Vagina (tissue), 2 donors: ENCODE measurements around the gene SMARCA2.

ENCODE experiments used
- POLR2A ChIP-seq, 2 donors: fragments of 450-650 bp; IDR thresholded peaks; one replicate each; pipeline ENCODE4 v1.6.1; 2017; ENCODE audit warnings: antibody characterized with exemption in 2 of 2, mild to moderate bottlenecking in 2 of 2, moderate library complexity in 2 of 2
- POLR2AphosphoS5 ChIP-seq, 2 donors: sonication (generic); formaldehyde crosslinking; IDR thresholded peaks; one replicate each; pipeline ENCODE4 v1.9.0; 2017; ENCODE audit warnings: antibody characterized with exemption in 2 of 2, mild to moderate bottlenecking in 2 of 2, low read depth in 1 of 2; ENCODE audit not compliant: insufficient read depth in 1 of 2
- TF ChIP-seq, protein P1 (sequence below), 3 experiments: fragments of 450-650 bp in 2 of 3; fragments of 200-600 bp in 1 of 3; sonication (generic) in 1 of 3; IDR thresholded peaks; one replicate each; pipeline ENCODE4 v1.5.1; 2017 to 2019; ENCODE audit warnings: antibody characterized with exemption in 3 of 3, mild to moderate bottlenecking in 2 of 3, moderate library complexity in 2 of 3

DNA sequence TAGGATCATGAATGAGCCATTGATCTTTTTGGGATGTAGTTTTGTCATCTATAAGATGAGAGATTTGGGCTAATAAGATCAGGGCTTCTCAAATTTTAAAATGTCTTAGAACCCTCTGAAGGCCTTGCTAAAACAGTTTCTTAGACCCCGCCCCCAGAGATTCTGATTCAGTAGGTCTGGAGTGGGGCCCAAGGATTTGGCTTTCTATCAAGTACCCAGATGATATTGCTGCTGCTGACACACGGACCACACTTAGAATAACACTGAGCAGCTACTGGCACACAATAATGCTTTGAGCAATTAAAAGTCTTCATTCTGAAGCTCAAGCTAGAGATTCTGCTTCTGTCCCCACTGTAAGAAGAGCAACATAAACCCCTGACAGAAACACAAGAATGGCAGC is 216.7 kb downstream of the SMARCA2 start:
- TF ChIP-seq, protein P1, sequence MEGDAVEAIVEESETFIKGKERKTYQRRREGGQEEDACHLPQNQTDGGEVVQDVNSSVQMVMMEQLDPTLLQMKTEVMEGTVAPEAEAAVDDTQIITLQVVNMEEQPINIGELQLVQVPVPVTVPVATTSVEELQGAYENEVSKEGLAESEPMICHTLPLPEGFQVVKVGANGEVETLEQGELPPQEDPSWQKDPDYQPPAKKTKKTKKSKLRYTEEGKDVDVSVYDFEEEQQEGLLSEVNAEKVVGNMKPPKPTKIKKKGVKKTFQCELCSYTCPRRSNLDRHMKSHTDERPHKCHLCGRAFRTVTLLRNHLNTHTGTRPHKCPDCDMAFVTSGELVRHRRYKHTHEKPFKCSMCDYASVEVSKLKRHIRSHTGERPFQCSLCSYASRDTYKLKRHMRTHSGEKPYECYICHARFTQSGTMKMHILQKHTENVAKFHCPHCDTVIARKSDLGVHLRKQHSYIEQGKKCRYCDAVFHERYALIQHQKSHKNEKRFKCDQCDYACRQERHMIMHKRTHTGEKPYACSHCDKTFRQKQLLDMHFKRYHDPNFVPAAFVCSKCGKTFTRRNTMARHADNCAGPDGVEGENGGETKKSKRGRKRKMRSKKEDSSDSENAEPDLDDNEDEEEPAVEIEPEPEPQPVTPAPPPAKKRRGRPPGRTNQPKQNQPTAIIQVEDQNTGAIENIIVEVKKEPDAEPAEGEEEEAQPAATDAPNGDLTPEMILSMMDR (IDR thresholded peaks at IDR 0.05), result no peak
- TF ChIP-seq POLR2A (IDR thresholded peaks at IDR 0.05) (no peak), POLR2AphosphoS5 (IDR thresholded peaks at IDR 0.05; ENCODE audit: insufficient read depth in 1 of 2, low read depth in 1 of 2) (no peak)
